B cell (primary cell): ENCODE measurements around the gene EDN3. TPM values are rescaled to one million over a fixed set of nuclear protein-coding genes. Genes with fewer than 3 reads are reported as not detected.

Experiments
- ATAC-seq: fragments of 200-7000 bp; cut with Tn5 transposase; one replicate; pipeline ENCODE4 v1.10.0; 2021; ENCODE audit warnings: low read depth, mild to moderate bottlenecking, moderate number of reproducible peaks, moderate library complexity
- CTCF ChIA-PET: fragments of 350-600 bp; sonication (Branson Sonifier 250); formaldehyde crosslinking; loops from one replicate; lab custom pipeline; 2021; ENCODE audit warnings: antibody characterized with exemption, inconsistent platforms; lab: Charles Lee
- POLR2A ChIA-PET: fragments of 350-600 bp; sonication (Branson Sonifier 250); formaldehyde crosslinking; loops from one replicate; lab custom pipeline; 2021; ENCODE audit warnings: antibody characterized with exemption; lab: Charles Lee
- DNase-seq: peaks from one replicate; pipeline ENCODE4 v3.0.0; 2013
- H2AFZ ChIP-seq: 2 replicates; pipeline ENCODE4 v1.6.1; 2012; ENCODE audit warnings: mild to moderate bottlenecking, low read depth, low read length; ENCODE audit not compliant: insufficient read depth, poor library complexity, severe bottlenecking
- H3K27ac ChIP-seq, 2 donors: 1 replicate in 1 of 2; 2 replicates in 1 of 2; pipeline ENCODE4 v1.5.1; 2012 to 2013; ENCODE audit warnings: low read length in 2 of 2, mild to moderate bottlenecking in 2 of 2, moderate library complexity in 1 of 2
- H3K27me3 ChIP-seq, 4 experiments: fragments of 200-600 bp in 1 of 4; sonication (generic) in 1 of 4; replicated peaks in 1 of 4; 1 replicate in 2 of 4; 2 replicates in 2 of 4; pipeline versions ENCODE4 v1.6.1 to v1.7.0; 2013 to 2016; ENCODE audit warnings: low read length in 3 of 4, mild to moderate bottlenecking in 2 of 4, mixed read lengths in 1 of 4, moderate library complexity in 1 of 4; ENCODE audit not compliant: insufficient read depth in 4 of 4, control insufficient read depth in 3 of 4; ENCODE audit errors: control extremely low read depth in 1 of 4
- H3K36me3 ChIP-seq, 2 experiments: replicated peaks in 1 of 2; 1 replicate in 1 of 2; 2 replicates in 1 of 2; pipeline versions ENCODE4 v1.6.1 to v1.7.1; 2013; ENCODE audit warnings: low read length in 1 of 2; ENCODE audit not compliant: insufficient read depth in 2 of 2, control insufficient read depth in 1 of 2; ENCODE audit errors: control extremely low read depth in 1 of 2, extremely low read depth in 1 of 2
- H3K4me1 ChIP-seq, 2 donors: fragments of 200-600 bp in 1 of 2; sonication (generic) in 1 of 2; 1 replicate in 1 of 2; 2 replicates in 1 of 2; pipeline versions ENCODE4 v1.5.1 to v1.6.1; 2013 to 2017; ENCODE audit warnings: low read length in 2 of 2; ENCODE audit not compliant: control insufficient read depth in 2 of 2, insufficient read depth in 2 of 2
- H3K4me2 ChIP-seq: replicated peaks from 2 replicates; pipeline ENCODE3; 2012; ENCODE audit warnings: mild to moderate bottlenecking, low read depth, low read length; ENCODE audit not compliant: poor library complexity, severe bottlenecking
- H3K4me3 ChIP-seq, 5 experiments: fragments of 200-600 bp in 1 of 5; sonication (generic) in 1 of 5; 1 replicate in 3 of 5; 2 replicates in 2 of 5; pipeline versions ENCODE4 v1.5.1 to v1.7.0; 2011 to 2016; ENCODE audit warnings: low read length in 4 of 5, mild to moderate bottlenecking in 4 of 5, low read depth in 2 of 5, control low read depth in 1 of 5, moderate library complexity in 1 of 5; ENCODE audit not compliant: insufficient read depth in 1 of 5; ENCODE audit errors: control extremely low read depth in 1 of 5, extremely low read depth in 1 of 5
- H3K79me2 ChIP-seq: fragments of 200-600 bp; sonication (generic); one replicate; pipeline ENCODE4 v1.6.0; 2016; ENCODE audit warnings: low read length; ENCODE audit not compliant: control insufficient read depth, insufficient read depth
- H3K9ac ChIP-seq: fragments of 200-600 bp; sonication (generic); 2 replicates; pipeline ENCODE4 v1.6.1; 2017; ENCODE audit warnings: mild to moderate bottlenecking, low read length, moderate library complexity
- H3K9me3 ChIP-seq, 3 donors: one replicate each; pipeline versions ENCODE4 v1.6.1 to v1.7.1; 2013; ENCODE audit warnings: low read length in 2 of 3; ENCODE audit not compliant: control insufficient read depth in 2 of 3, insufficient read depth in 1 of 3; ENCODE audit errors: control extremely low read depth in 1 of 3
- H4K20me1 ChIP-seq: 2 replicates; pipeline ENCODE4 v1.6.0; 2012; ENCODE audit warnings: mild to moderate bottlenecking, low read length; ENCODE audit not compliant: insufficient read depth, control insufficient read depth, poor library complexity, severe bottlenecking
- H3K27ac Mint-ChIP-seq: one replicate; pipeline ENCODE4 v1.8.0; 2021; ENCODE audit warnings: mixed read lengths
- H3K27me3 Mint-ChIP-seq: one replicate; pipeline ENCODE4 v1.8.0; 2021; ENCODE audit warnings: mixed read lengths
- H3K4me1 Mint-ChIP-seq: one replicate; pipeline ENCODE4 v1.8.0; 2021; ENCODE audit warnings: mixed read lengths
- H3K4me3 Mint-ChIP-seq: one replicate; pipeline ENCODE4 v1.8.0; 2021; ENCODE audit warnings: mixed read lengths
- H3K9me3 Mint-ChIP-seq: one replicate; pipeline ENCODE4 v1.8.0; 2022; ENCODE audit warnings: mixed read lengths; ENCODE audit not compliant: insufficient read depth
- CTCF ChIP-seq: fragments of 200-600 bp; IDR thresholded peaks from one replicate; pipeline ENCODE4 v1.8.0; 2022; ENCODE audit warnings: antibody characterized with exemption, mild to moderate bottlenecking
- EZH2 ChIP-seq: IDR thresholded peaks from 2 replicates; pipeline ENCODE4 v1.6.1; 2012; ENCODE audit warnings: borderline replicate concordance, low read depth, mild to moderate bottlenecking, moderate library complexity, low read length; ENCODE audit not compliant: insufficient read depth, poor library complexity, severe bottlenecking
- WGBS: methylation state at CpG from one replicate; pipeline ENCODE4 v1.1.5; 2013; ENCODE audit warnings: missing lambda C conversion rate; ENCODE audit not compliant: insufficient coverage; 5-methylcytosine and 5-hydroxymethylcytosine counted together
- intact Hi-C: fragments of 100-400 bp; cut with micrococcal nuclease; formaldehyde crosslinking; loops from one replicate; pipeline ENCODE4 v1.10.0; 2022
- polyA plus RNA-seq: library from polyadenylated mRNA; depleted of rRNA; stranded (reverse); fragments of >200 nt; gene quantifications from 2 replicates; pipeline ENCODE4 v1.2.3, GENCODE V29; 2012
- total RNA-seq, 2 donors: library from RNA; stranded (reverse); fragments of 120-200 nt in 1 of 2; gene quantifications; 1 replicate in 1 of 2; 2 replicates in 1 of 2; pipeline versions ENCODE4 v1.2.3 to v1.2.4, GENCODE V29; 2013 to 2022

The EDN3 gene
- total and polyA plus RNA-seq, 2 donors (not counting 1 experiment from before 2014, with no cell fraction given) = 0.04 TPM; not detected in 1

- Histone ChIP-seq H3K36me3 (no peaks in the 10 kb centered on the region), H3K9me3 (no peaks in the 10 kb centered on the region), H2AFZ (no peak overlapping the region), H3K4me3 (no peak overlapping the region), H3K79me2 (no peaks in the 10 kb centered on the region), H3K9ac (no peak overlapping the region), H3K27ac (no peak overlapping the region), H3K27me3 (peaks cover 0 to 20% (median 11%) of the 10 kb centered on the region in 4 experiments), H3K4me1 (no peaks in the 10 kb centered on the region), H4K20me1 (no peaks in the 10 kb centered on the region), H3K4me2 (no peak overlapping the region)
- DNase-seq = no peak
- intact Hi-C loops = no loop called here
- WGBS = no CpG with 5 or more reads among the region's 3 CpGs
- TF ChIP-seq CTCF (no peak), EZH2 (no peak)
- POLR2A ChIA-PET = no interaction called here
- Mint-ChIP-seq H3K27ac (no peak overlapping the region), H3K4me1 (no peaks in the 10 kb centered on the region), H3K9me3 (no peaks in the 10 kb centered on the region), H3K4me3 (no peak overlapping the region), H3K27me3 (peaks cover 60% of the 10 kb centered on the region)
- ATAC-seq = no peak
- CTCF ChIA-PET = no interaction called here
Observed at GRCh38 chr20:59270380-59270779, 30.0 kb upstream of the EDN3 start.

- H3K4me3 ChIP-seq = no peak overlapping the region
- H3K27me3 ChIP-seq = peaks cover 0 to 13% (median 6%) of the 10 kb centered on the region in 4 experiments
- TF ChIP-seq CTCF = no peak
- TF ChIP-seq EZH2 = no peak
- H3K79me2 ChIP-seq = no peaks in the 10 kb centered on the region
- Mint-ChIP-seq H3K9me3 (no peaks in the 10 kb centered on the region), H3K4me3 (no peak overlapping the region), H3K27ac (no peak overlapping the region), H3K27me3 (peaks cover 43% of the 10 kb centered on the region), H3K4me1 (no peaks in the 10 kb centered on the region)
- H2AFZ ChIP-seq = no peak overlapping the region
- no peaks in the 10 kb centered on the region for H3K4me1 ChIP-seq
- ATAC-seq (no peak), DNase-seq (no peak)
- WGBS = 75% methylated on average over 10 of the region's 11 CpGs
- CTCF ChIA-PET = interaction anchor here (0.7 kb wide), 1 partner anchor 17 kb away, joined by 3 read pairs; no protein-coding TSS in a partner anchor
- intact Hi-C loops = no loop called here
- no peak overlapping the region for H3K4me2 ChIP-seq
- H4K20me1 ChIP-seq = no peaks in the 10 kb centered on the region
- no peaks in the 10 kb centered on the region for H3K9me3 ChIP-seq
- no peaks in the 10 kb centered on the region for H3K36me3 ChIP-seq
- no peak overlapping the region for H3K9ac ChIP-seq
- H3K27ac ChIP-seq = no peak overlapping the region
- POLR2A ChIA-PET = no interaction called here
Observed at GRCh38 chr20:59273739-59274357, 26.6 kb upstream of the EDN3 start.
